NCI-H1436 (cell line): Measurements from ENCODE around the gene RGPD5.
"Not testable (repeated sequence)": the region's sequence is repeated elsewhere in the genome, so short reads cannot be mapped to it uniquely, and the experiment has no call there.

Experiments
- DNase-seq: peaks from one replicate; lab custom pipeline; 2025; lab: John Stamatoyannopoulos, UW

The RGPD5 gene

DNA sequence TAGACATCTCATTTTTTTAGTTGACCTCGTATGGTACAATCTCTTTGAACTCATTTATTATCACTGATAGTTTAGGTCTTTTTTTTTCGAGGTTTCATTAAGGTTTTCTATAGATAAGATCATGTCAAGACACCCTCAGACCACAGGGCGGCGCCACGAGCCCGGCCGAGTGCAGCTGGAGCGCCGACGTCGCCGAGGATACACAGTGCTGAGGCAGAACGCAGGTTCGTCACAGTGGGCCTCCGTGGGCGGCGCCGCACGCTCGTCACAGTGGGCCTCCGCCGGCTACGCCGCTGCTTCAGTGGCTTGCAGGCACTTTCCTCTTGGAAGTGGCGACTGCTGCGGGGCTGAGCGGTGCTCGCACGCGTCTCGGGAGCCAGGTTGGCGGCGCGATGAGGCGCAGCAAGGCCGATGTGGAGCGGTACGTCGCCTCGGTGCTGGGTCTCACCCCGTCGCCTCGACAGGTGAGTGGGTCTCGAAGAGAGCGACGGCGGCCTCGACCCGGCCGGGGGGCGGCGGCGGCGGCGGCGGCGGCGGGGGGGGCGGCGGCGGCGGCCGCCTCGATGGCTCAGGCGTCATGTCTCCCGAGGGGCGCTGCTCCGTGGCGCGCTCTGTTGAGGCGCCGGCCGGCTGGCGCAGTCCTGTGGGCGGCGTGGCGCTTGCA is at the start of gene RGPD5:
TSS of gene RGPD5 (plus strand) at position 232 of the 664 bp plus-strand sequence. CDS start at position 393, 161 bp downstream.
- DNase-seq: not testable (repeated sequence)

- DNase-seq: not testable (repeated sequence)
These were observed 42.5 kb upstream of the RGPD5 start for GRCh38 chr2:109751572-109751971.

GRCh38 chr2:109757163-109757824 is 36.8 kb upstream of the RGPD5 start:
- not testable (repeated sequence) for DNase-seq

GRCh38 chr2:109760265-109761042 is 33.7 kb upstream of the RGPD5 start:
- DNase-seq: not testable (repeated sequence)

DNA sequence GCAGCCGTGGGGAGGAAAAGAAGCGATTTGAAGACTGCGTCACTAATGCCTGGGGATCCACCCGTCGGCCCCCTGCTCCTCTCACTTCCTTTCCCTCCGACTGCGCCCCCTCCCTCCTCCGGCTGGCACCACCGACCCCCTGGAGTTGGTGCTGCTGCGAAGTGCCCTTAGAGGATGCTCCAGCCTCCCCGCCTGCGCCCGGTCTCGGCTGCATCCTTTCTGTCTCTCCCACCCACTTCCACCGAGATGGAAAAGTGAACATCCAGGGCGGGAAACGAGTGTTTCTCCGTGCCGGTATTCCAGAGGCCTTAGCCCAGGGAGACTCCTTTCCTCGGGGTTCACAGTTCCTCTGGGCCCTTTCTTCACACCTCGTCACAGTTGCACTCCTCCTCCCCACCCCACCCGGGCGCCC is 33.1 kb upstream of the RGPD5 start:
- not testable (repeated sequence) for DNase-seq

- DNase-seq: not testable (repeated sequence)
These were observed 32.1 kb upstream of the RGPD5 start for GRCh38 chr2:109761976-109762375.

- DNase-seq: not testable (repeated sequence)
These were observed 28.0 kb upstream of the RGPD5 start for GRCh38 chr2:109766074-109766473.

- not testable (repeated sequence) for DNase-seq
These were observed 27.1 kb upstream of the RGPD5 start for GRCh38 chr2:109766886-109767578.

DNA sequence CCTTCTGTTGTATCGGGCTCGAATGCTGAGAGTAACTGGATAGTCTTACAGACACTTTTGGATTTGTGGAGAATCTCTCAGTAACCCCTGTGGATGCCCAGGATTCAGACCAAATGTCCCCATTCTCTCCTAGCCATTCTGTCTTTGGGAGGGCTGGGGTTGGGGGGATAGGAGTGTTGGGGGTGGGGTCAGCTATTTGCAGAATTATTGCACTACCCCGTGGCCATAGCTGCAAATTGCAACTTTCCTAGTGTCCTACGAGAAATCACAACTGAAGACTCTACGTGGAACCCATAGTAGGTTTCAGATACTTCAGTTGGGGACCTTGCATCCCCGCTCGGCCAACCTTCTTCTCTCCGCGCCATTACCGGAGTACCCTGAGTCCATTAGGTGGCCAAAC is 25.2 kb upstream of the RGPD5 start:
- not testable (repeated sequence) for DNase-seq

- not testable (repeated sequence) for DNase-seq
These were observed 15.0 kb upstream of the RGPD5 start for GRCh38 chr2:109779118-109779517.

GRCh38 chr2:109781147-109781816 is 12.8 kb upstream of the RGPD5 start:
- DNase-seq: not testable (repeated sequence)

- not testable (repeated sequence) for DNase-seq
These were observed 11.6 kb upstream of the RGPD5 start for GRCh38 chr2:109782446-109782993.

GRCh38 chr2:109791530-109792279 is 2.4 kb upstream of the RGPD5 start:
- DNase-seq: not testable (repeated sequence)

GRCh38 chr2:109792659-109793058 is 1.4 kb upstream of the RGPD5 start:
- DNase-seq: not testable (repeated sequence)

GRCh38 chr2:109871129-109871751 is 77.1 kb downstream of the RGPD5 start:
- not testable (repeated sequence) for DNase-seq

GRCh38 chr2:109876625-109877024 is 82.5 kb downstream of the RGPD5 start:
- not testable (repeated sequence) for DNase-seq

DNA sequence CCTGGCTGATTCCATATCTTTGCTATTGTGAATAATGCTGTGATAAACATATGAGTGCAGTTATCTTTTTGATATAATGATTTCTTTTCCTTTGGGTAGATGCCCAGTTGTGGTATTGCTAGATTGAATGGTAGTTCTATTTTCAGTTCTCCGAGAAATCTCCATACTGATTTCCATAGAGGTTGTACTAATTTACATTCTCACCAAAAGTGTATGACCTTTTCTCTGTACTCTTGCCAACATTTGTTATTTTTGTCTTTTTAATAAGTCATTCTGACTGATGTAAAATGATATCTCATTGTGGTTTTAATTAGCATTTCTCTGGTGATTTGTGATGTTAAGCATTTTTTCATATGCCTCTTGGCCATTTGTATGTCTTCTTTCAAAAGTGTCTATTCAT is 88.0 kb downstream of the RGPD5 start:
- not testable (repeated sequence) for DNase-seq

GRCh38 chr2:109888414-109888813 is 94.3 kb downstream of the RGPD5 start:
- DNase-seq: not testable (repeated sequence)

GRCh38 chr2:109889909-109890308 is 95.8 kb downstream of the RGPD5 start:
- DNase-seq: not testable (repeated sequence)

DNA sequence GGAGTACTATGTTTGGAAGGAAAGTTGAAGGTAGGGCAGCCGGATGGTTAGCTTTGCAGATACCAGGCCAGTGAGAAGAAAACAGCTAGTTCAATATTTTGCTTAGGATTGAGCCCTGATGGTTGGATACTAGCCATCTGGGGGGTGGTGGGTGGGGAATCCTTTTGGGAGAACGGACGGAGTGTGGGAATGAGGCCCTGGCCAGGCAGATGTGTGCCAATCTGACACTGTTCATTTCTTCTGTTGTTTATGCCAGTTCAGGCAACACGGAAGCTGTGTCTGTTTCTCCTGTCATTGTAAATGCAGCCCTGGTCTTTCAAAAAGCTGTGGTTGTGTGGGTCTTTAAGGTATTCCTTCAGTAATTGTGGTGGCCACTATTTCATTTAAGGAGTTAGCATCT is 96.9 kb downstream of the RGPD5 start:
- DNase-seq: not testable (repeated sequence)
